HepG2 (cell line): ENCODE measurements around the gene PPP1R7. TPM values are rescaled to one million over a fixed set of nuclear protein-coding genes. Genes with fewer than 3 reads are reported as not detected.

Experiments
- ARNTL ChIP-seq: sonication (generic); formaldehyde crosslinking; IDR thresholded peaks from 2 replicates; pipeline ENCODE4 v1.4.0; 2020; ENCODE audit warnings: mild to moderate bottlenecking, missing genetic modification reagents
- BORCS8-MEF2B ChIP-seq: sonication (generic); formaldehyde crosslinking; IDR thresholded peaks from 2 replicates; pipeline ENCODE4 v1.8.0; 2022; ENCODE audit warnings: mild to moderate bottlenecking, missing genetic modification reagents
- CAMTA2 ChIP-seq: sonication (generic); formaldehyde crosslinking; IDR thresholded peaks from 2 replicates; pipeline ENCODE4 v1.4.0; 2020; ENCODE audit warnings: mild to moderate bottlenecking, missing genetic modification reagents, borderline replicate concordance
- ERF ChIP-seq: IDR thresholded peaks from 2 replicates; pipeline ENCODE4 v1.6.1; 2018; ENCODE audit warnings: missing biosample characterization, missing genetic modification reagents
- FIP1L1 ChIP-seq: fragments of 200-400 bp; formaldehyde crosslinking; IDR thresholded peaks from 2 replicates; pipeline ENCODE4 v1.6.1; 2018; ENCODE audit warnings: low read depth, mild to moderate bottlenecking, low read length, moderate library complexity, borderline replicate concordance; ENCODE audit not compliant: insufficient read depth
- KDM2A ChIP-seq: sonication (generic); formaldehyde crosslinking; IDR thresholded peaks from 2 replicates; pipeline ENCODE4 v1.4.0; 2020; ENCODE audit warnings: low read depth, missing genetic modification reagents, borderline replicate concordance
- MYC ChIP-seq: sonication (generic); formaldehyde crosslinking; IDR thresholded peaks from 2 replicates; pipeline ENCODE4 v1.9.0; 2021; ENCODE audit warnings: missing genetic modification reagents, borderline replicate concordance
- SOX6 ChIP-seq, 2 experiments: fragments of 450-650 bp in 1 of 2; sonication (generic) in 1 of 2; formaldehyde crosslinking in 1 of 2; IDR thresholded peaks; 2 replicates each; pipeline versions ENCODE4 v1.4.0 to v1.6.1; 2017 to 2020; ENCODE audit warnings: antibody characterized with exemption in 1 of 2, mild to moderate bottlenecking in 1 of 2, missing genetic modification reagents in 1 of 2
- TBX2 ChIP-seq: sonication (generic); formaldehyde crosslinking; IDR thresholded peaks from 2 replicates; pipeline ENCODE4 v1.5.0; 2020; ENCODE audit warnings: missing genetic modification reagents, mild to moderate bottlenecking, borderline replicate concordance
- ZFY ChIP-seq: sonication (generic); formaldehyde crosslinking; IDR thresholded peaks from 2 replicates; pipeline ENCODE4 v1.4.0; 2020; ENCODE audit warnings: missing genetic modification reagents
- ZMYM4 ChIP-seq: sonication (generic); formaldehyde crosslinking; IDR thresholded peaks from 2 replicates; pipeline ENCODE4 v1.8.1; 2023; ENCODE audit warnings: mild to moderate bottlenecking, missing genetic modification reagents
- ZNF484 ChIP-seq: sonication (generic); formaldehyde crosslinking; IDR thresholded peaks from 2 replicates; pipeline ENCODE4 v1.5.1; 2020; ENCODE audit warnings: mild to moderate bottlenecking, low read depth, missing genetic modification reagents, borderline replicate concordance
- ZNF747 ChIP-seq: sonication (generic); formaldehyde crosslinking; IDR thresholded peaks from 2 replicates; pipeline ENCODE4 v1.8.1; 2023; ENCODE audit warnings: missing genetic modification reagents, mild to moderate bottlenecking, borderline replicate concordance
- polyA plus RNA-seq, 8 experiments: library from polyadenylated mRNA; depleted of rRNA in 3 of 8; stranded (reverse) in 7 of 8; unstranded in 1 of 8; fragments of >200 nt; fragmentation: Illumina TruSeq in 4 of 8; extraction: Trizol in 4 of 8; gene quantifications; 2 replicates each; pipeline versions ENCODE4 v1.2.1 to v1.2.3, GENCODE V29; 2011 to 2016; ENCODE audit warnings: low read depth in 4 of 8, missing spikeins in 1 of 8, mixed read lengths in 1 of 8; ENCODE audit not compliant: insufficient read depth in 1 of 8
- total RNA-seq, 5 experiments: library from RNA; depleted of rRNA; stranded (reverse); fragments of >200 nt; fragmentation: Illumina TruSeq; extraction: Trizol; gene quantifications; 2 replicates each; pipeline ENCODE4 v1.2.3, GENCODE V29; 2016; ENCODE audit warnings: low read depth in 1 of 5
- TF ChIP-seq, protein P1 (sequence below): sonication (generic); formaldehyde crosslinking; IDR thresholded peaks from 2 replicates; pipeline ENCODE4 v1.4.0; 2020; ENCODE audit warnings: mild to moderate bottlenecking, low read depth, missing genetic modification reagents
- TF ChIP-seq, protein P2 (sequence below): sonication (generic); formaldehyde crosslinking; IDR thresholded peaks from 2 replicates; pipeline ENCODE4 v1.5.1; 2020; ENCODE audit warnings: missing genetic modification reagents, mild to moderate bottlenecking, borderline replicate concordance
- TF ChIP-seq, protein P3 (sequence below): sonication (generic); formaldehyde crosslinking; IDR thresholded peaks from 2 replicates; pipeline ENCODE4 v1.8.1; 2023; ENCODE audit warnings: missing genetic modification reagents, inconsistent platforms, borderline replicate concordance
- TF ChIP-seq, protein P4 (sequence below): sonication (generic); formaldehyde crosslinking; IDR thresholded peaks from 2 replicates; pipeline ENCODE4 v1.4.0; 2020; ENCODE audit warnings: low read depth, mild to moderate bottlenecking, missing genetic modification reagents
- TF ChIP-seq, protein P5 (sequence below): sonication (generic); formaldehyde crosslinking; IDR thresholded peaks from 2 replicates; pipeline ENCODE4 v1.5.0; 2020; ENCODE audit warnings: mild to moderate bottlenecking, missing genetic modification reagents
- TF ChIP-seq, protein P6 (sequence below): sonication (generic); formaldehyde crosslinking; IDR thresholded peaks from 2 replicates; pipeline ENCODE4 v1.4.0; 2020; ENCODE audit warnings: mild to moderate bottlenecking, missing genetic modification reagents

PPP1R7 gene
- total and polyA plus RNA-seq, 2 of the 13 experiments (the other 11 are each of a cell fraction or from before 2014, with no cell fraction given) = 33.3 to 67.9 TPM

DNA sequence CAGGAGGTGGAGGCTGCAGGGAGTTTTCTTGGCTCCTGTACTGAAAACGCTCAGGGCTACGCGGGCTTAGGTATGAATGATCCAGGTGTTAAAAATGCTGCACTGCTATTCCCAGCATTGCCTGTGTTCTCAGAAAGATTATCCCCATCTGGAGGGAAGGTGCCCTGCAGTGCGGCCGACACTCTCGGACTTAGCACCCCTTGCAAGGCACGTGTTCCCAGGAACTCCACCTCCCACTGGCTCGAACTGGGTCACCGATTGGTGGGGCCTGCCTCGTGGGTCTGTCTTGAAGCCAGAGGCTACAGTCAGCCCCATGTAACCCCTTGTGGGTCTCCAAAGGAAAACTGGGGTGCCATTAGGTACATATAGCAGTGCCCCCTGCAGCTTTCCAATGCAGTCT lies 63.9 kb downstream of the PPP1R7 start (continued):
- TF ChIP-seq, protein P1, sequence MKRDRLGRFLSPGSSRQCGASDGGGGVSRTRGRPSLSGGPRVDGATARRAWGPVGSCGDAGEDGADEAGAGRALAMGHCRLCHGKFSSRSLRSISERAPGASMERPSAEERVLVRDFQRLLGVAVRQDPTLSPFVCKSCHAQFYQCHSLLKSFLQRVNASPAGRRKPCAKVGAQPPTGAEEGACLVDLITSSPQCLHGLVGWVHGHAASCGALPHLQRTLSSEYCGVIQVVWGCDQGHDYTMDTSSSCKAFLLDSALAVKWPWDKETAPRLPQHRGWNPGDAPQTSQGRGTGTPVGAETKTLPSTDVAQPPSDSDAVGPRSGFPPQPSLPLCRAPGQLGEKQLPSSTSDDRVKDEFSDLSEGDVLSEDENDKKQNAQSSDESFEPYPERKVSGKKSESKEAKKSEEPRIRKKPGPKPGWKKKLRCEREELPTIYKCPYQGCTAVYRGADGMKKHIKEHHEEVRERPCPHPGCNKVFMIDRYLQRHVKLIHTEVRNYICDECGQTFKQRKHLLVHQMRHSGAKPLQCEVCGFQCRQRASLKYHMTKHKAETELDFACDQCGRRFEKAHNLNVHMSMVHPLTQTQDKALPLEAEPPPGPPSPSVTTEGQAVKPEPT = 0 out of 2 replicates have a peak, but pooled peaks have one; percentile 39
- TF ChIP-seq, protein P2, sequence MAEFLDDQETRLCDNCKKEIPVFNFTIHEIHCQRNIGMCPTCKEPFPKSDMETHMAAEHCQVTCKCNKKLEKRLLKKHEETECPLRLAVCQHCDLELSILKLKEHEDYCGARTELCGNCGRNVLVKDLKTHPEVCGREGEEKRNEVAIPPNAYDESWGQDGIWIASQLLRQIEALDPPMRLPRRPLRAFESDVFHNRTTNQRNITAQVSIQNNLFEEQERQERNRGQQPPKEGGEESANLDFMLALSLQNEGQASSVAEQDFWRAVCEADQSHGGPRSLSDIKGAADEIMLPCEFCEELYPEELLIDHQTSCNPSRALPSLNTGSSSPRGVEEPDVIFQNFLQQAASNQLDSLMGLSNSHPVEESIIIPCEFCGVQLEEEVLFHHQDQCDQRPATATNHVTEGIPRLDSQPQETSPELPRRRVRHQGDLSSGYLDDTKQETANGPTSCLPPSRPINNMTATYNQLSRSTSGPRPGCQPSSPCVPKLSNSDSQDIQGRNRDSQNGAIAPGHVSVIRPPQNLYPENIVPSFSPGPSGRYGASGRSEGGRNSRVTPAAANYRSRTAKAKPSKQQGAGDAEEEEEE = no peak
- TF ChIP-seq, protein P3, sequence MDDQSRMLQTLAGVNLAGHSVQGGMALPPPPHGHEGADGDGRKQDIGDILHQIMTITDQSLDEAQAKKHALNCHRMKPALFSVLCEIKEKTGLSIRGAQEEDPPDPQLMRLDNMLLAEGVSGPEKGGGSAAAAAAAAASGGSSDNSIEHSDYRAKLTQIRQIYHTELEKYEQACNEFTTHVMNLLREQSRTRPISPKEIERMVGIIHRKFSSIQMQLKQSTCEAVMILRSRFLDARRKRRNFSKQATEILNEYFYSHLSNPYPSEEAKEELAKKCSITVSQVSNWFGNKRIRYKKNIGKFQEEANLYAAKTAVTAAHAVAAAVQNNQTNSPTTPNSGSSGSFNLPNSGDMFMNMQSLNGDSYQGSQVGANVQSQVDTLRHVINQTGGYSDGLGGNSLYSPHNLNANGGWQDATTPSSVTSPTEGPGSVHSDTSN (CRISPR knock-in tag) = no peak
- TF ChIP-seq ZNF747 (CRISPR knock-in tag) = 0 out of 2 replicates have a peak, but pooled peaks have one; percentile 30
- TF ChIP-seq ZFY (CRISPR knock-in tag) = peak; percentile 61
- TF ChIP-seq FIP1L1 = no peak
- TF ChIP-seq, protein P4, sequence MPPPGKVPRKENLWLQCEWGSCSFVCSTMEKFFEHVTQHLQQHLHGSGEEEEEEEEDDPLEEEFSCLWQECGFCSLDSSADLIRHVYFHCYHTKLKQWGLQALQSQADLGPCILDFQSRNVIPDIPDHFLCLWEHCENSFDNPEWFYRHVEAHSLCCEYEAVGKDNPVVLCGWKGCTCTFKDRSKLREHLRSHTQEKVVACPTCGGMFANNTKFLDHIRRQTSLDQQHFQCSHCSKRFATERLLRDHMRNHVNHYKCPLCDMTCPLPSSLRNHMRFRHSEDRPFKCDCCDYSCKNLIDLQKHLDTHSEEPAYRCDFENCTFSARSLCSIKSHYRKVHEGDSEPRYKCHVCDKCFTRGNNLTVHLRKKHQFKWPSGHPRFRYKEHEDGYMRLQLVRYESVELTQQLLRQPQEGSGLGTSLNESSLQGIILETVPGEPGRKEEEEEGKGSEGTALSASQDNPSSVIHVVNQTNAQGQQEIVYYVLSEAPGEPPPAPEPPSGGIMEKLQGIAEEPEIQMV = 0 out of 2 replicates have a peak, but pooled peaks have one; percentile 67
- TF ChIP-seq SOX6 (IDR thresholded peaks at IDR 0.05) = no peak
- TF ChIP-seq SOX6 (CRISPR knock-in tag; IDR thresholded peaks at IDR 0.05) = 0 out of 2 replicates have a peak, but pooled peaks have one; percentile 6
- TF ChIP-seq ZMYM4 = 0 out of 2 replicates have a peak, but pooled peaks have one; percentile 35
- no peak for TF ChIP-seq ZNF484
- TF ChIP-seq, protein P5, sequence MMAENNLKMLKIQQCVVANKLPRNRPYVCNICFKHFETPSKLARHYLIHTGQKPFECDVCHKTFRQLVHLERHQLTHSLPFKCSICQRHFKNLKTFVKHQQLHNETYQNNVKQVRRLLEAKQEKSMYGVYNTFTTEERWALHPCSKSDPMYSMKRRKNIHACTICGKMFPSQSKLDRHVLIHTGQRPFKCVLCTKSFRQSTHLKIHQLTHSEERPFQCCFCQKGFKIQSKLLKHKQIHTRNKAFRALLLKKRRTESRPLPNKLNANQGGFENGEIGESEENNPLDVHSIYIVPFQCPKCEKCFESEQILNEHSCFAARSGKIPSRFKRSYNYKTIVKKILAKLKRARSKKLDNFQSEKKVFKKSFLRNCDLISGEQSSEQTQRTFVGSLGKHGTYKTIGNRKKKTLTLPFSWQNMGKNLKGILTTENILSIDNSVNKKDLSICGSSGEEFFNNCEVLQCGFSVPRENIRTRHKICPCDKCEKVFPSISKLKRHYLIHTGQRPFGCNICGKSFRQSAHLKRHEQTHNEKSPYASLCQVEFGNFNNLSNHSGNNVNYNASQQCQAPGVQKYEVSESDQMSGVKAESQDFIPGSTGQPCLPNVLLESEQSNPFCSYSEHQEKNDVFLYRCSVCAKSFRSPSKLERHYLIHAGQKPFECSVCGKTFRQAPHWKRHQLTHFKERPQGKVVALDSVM (CRISPR knock-in tag) = peak; percentile 47; the same call in 1 of the 2 replicates
- 0 out of 2 replicates have a peak, but pooled peaks have one; percentile 66 for TF ChIP-seq ARNTL (CRISPR knock-in tag)
- TF ChIP-seq ERF (CRISPR knock-in tag) = peak; percentile 52; the same call in 1 of the 2 replicates
- TF ChIP-seq BORCS8-MEF2B (CRISPR knock-in tag) = peak; percentile 80
- 0 out of 2 replicates have a peak, but pooled peaks have one; percentile 2 for TF ChIP-seq CAMTA2
- peak; percentile 33; the same call in 1 of the 2 replicates for TF ChIP-seq KDM2A (CRISPR knock-in tag)
- TF ChIP-seq MYC = peak; percentile 65; the same call in 1 of the 2 replicates
- TF ChIP-seq, protein P6, sequence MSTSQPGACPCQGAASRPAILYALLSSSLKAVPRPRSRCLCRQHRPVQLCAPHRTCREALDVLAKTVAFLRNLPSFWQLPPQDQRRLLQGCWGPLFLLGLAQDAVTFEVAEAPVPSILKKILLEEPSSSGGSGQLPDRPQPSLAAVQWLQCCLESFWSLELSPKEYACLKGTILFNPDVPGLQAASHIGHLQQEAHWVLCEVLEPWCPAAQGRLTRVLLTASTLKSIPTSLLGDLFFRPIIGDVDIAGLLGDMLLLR = no peak
- TF ChIP-seq TBX2 = 0 out of 2 replicates have a peak, but pooled peaks have one; percentile 18
